ENCODE measurements around the gene IL17RE.

IL17RE gene

DNA sequence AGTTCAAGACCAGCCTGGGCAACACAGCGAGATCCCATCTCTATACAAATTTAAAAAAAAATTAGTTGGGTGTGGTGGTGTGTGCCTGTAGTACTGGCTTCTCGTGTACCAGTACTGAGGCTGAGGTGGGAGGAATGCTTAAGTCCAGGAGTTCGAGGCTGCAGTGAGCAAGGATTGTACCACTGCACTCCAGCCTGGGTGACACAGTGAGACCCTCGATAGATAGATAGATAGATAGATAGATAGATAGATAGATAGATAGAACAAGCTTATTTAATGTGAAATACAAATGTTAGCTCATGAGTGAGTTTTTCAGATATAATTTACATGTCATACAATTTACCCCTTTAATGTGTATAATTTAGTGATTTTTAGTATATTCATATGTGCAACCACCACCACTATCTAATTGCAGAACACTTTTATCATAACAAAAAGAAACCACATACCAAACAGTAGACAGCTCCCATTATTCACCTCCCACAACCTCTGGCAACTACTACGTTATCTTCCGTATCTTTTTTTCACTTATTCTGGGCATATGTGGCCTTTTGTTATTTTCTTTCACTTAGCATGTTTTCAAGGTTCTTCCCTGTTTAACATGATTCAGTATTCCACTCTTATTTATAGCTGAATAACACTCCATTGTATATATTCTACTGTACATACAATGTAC lies 62.7 kb downstream of the IL17RE start:
- DNase-seq = no peak

Measured in SHP77 treated with DMSO at 0.1 percent for 48 hours (cell line).